Endothelial cell of umbilical vein (primary cell): Measurements from ENCODE around the gene RPL10A. TPM values are rescaled to one million over a fixed set of nuclear protein-coding genes. Genes with fewer than 3 reads are reported as not detected.

Experiments
- BruUV-seq: library from RNA; stranded (reverse); fragments of 400-500 nt; replicated peaks from 2 replicates; lab custom pipeline; 2021; lab: Mats Ljungman, UMichigan
- CTCF ChIA-PET: fragments of 300-600, 350-600 bp; sonication (Branson Sonifier 250); formaldehyde crosslinking; loops from one replicate; lab custom pipeline; 2021; ENCODE audit warnings: antibody characterized with exemption, inconsistent platforms; lab: Charles Lee
- POLR2A ChIA-PET: fragments of 300-600, 350-600 bp; sonication (Branson Sonifier 250); formaldehyde crosslinking; loops from one replicate; lab custom pipeline; 2021; ENCODE audit warnings: antibody characterized with exemption, inconsistent platforms; lab: Charles Lee
- DNase-seq: peaks from one replicate; pipeline ENCODE4 v3.0.0-alpha.2; 2011; ENCODE audit warnings: low read depth, low spot score
- FAIRE-seq: peaks from 2 replicates; lab custom pipeline; 2011; peaks lifted over from hg19 to GRCh38; lab: Jason Lieb, UNC
- H2AFZ ChIP-seq: 2 replicates; pipeline ENCODE4 v1.6.0; 2012; ENCODE audit warnings: low read depth, low read length, control low read depth, inconsistent platforms
- H3K27ac ChIP-seq: 2 replicates; pipeline ENCODE4 v1.5.1; 2011; ENCODE audit warnings: low read depth, mild to moderate bottlenecking, control low read depth, low read length, moderate library complexity; ENCODE audit not compliant: insufficient read depth
- H3K27me3 ChIP-seq, 2 experiments: 2 replicates each; pipeline versions ENCODE4 v1.6.0 to v1.6.1; 2011; ENCODE audit warnings: low read length in 2 of 2, mixed read lengths in 1 of 2; ENCODE audit not compliant: control insufficient read depth in 2 of 2, insufficient read depth in 2 of 2
- H3K36me3 ChIP-seq, 2 experiments: 2 replicates in 1 of 2; 3 replicates in 1 of 2; pipeline ENCODE4 v1.5.1; 2011; ENCODE audit warnings: low read length in 2 of 2, mild to moderate bottlenecking in 1 of 2, moderate library complexity in 1 of 2; ENCODE audit not compliant: control insufficient read depth in 2 of 2, insufficient read depth in 2 of 2; ENCODE audit errors: extremely low read depth in 1 of 2
- H3K4me1 ChIP-seq: 3 replicates; pipeline ENCODE4 v1.5.1; 2011; ENCODE audit warnings: mild to moderate bottlenecking, low read length; ENCODE audit not compliant: control insufficient read depth, insufficient read depth; ENCODE audit errors: extremely low read depth
- H3K4me2 ChIP-seq: 2 replicates; pipeline ENCODE4 v1.6.1; 2011; ENCODE audit warnings: low read length, control low read depth, mixed read lengths; ENCODE audit not compliant: insufficient read depth
- H3K4me3 ChIP-seq, 3 experiments: fragments of 200-600 bp in 1 of 3; sonication (generic), shearing (Covaris generic) in 1 of 3; replicated peaks in 1 of 3; 2 replicates each; pipeline ENCODE4 v1.5.1; 2011 to 2016; ENCODE audit warnings: control low read depth in 3 of 3, low read length in 3 of 3, mild to moderate bottlenecking in 2 of 3, inconsistent platforms in 1 of 3, low read depth in 1 of 3, moderate library complexity in 1 of 3; ENCODE audit not compliant: insufficient read depth in 1 of 3
- H3K79me2 ChIP-seq: 2 replicates; pipeline ENCODE4 v1.6.0; 2012; ENCODE audit warnings: low read length, inconsistent platforms; ENCODE audit not compliant: control insufficient read depth, insufficient read depth
- H3K9ac ChIP-seq: replicated peaks from 2 replicates; pipeline ENCODE3; 2011; ENCODE audit warnings: low read length, control low read depth; ENCODE audit not compliant: insufficient read depth; ENCODE audit errors: extremely low read depth
- H3K9me1 ChIP-seq: replicated peaks from 3 replicates; pipeline ENCODE4 v1.6.0; 2011; ENCODE audit warnings: mild to moderate bottlenecking, low read length; ENCODE audit not compliant: control insufficient read depth, insufficient read depth; ENCODE audit errors: extremely low read depth
- H3K9me3 ChIP-seq: replicated peaks from 2 replicates; pipeline ENCODE4 v1.5.1; 2012; ENCODE audit warnings: low read length, inconsistent platforms; ENCODE audit not compliant: control insufficient read depth, insufficient read depth
- H4K20me1 ChIP-seq: replicated peaks from 2 replicates; pipeline ENCODE3; 2011; ENCODE audit warnings: mild to moderate bottlenecking, low read length; ENCODE audit not compliant: control insufficient read depth, insufficient read depth; ENCODE audit errors: extremely low read depth
- CTCF ChIP-seq, 2 donors: IDR thresholded peaks; 1 replicate in 1 of 2; 2 replicates in 1 of 2; pipeline ENCODE4 v1.5.1; 2011; ENCODE audit warnings: low read length in 2 of 2, mild to moderate bottlenecking in 2 of 2, moderate library complexity in 2 of 2, control low read depth in 1 of 2, inconsistent platforms in 1 of 2, low read depth in 1 of 2; ENCODE audit not compliant: insufficient read depth in 1 of 2; ENCODE audit errors: extremely low read depth in 1 of 2
- EZH2 ChIP-seq: IDR thresholded peaks from 2 replicates; pipeline ENCODE4 v1.6.1; 2012; ENCODE audit warnings: borderline replicate concordance, low read depth, mild to moderate bottlenecking, moderate library complexity, low read length, inconsistent platforms; ENCODE audit not compliant: severe bottlenecking
- FOS ChIP-seq: IDR thresholded peaks from 2 replicates; pipeline ENCODE4 v1.6.1; 2011; ENCODE audit warnings: mild to moderate bottlenecking, low read length, moderate library complexity, borderline replicate concordance; ENCODE audit not compliant: insufficient read depth
- GATA2 ChIP-seq: IDR thresholded peaks from 2 replicates; pipeline ENCODE4 v1.7.0; 2011; ENCODE audit warnings: low read depth, mild to moderate bottlenecking, moderate library complexity, mixed read lengths, low read length; ENCODE audit not compliant: insufficient read length, insufficient read depth
- JUN ChIP-seq: IDR thresholded peaks from 2 replicates; pipeline ENCODE4 v1.6.1; 2011; ENCODE audit warnings: borderline replicate concordance, low read depth; ENCODE audit not compliant: insufficient read length, insufficient read depth
- MYC ChIP-seq: IDR thresholded peaks from one replicate; pipeline ENCODE4 v1.6.1; 2011; ENCODE audit warnings: mild to moderate bottlenecking, low read depth, low read length
- POLR2A ChIP-seq: IDR thresholded peaks from 2 replicates; pipeline ENCODE4 v1.6.1; 2012; ENCODE audit warnings: low read depth, mild to moderate bottlenecking, control low read depth, low read length
- POLR2AphosphoS5 ChIP-seq: IDR thresholded peaks from 2 replicates; pipeline ENCODE4 v1.6.1; 2012; ENCODE audit warnings: low read depth, mild to moderate bottlenecking, control low read depth, low read length, moderate library complexity; ENCODE audit not compliant: insufficient read depth
- dilution Hi-C: fragments of 300-500 bp; cut with MboI; formaldehyde crosslinking; loops from one replicate; pipeline ENCODE4 v1.15.0; 2019; ENCODE audit warnings: low sequenced_read_pairs; ENCODE audit not compliant: extremely low pct_ligation_motif_present
- intact Hi-C: fragments of 100-400 bp; cut with micrococcal nuclease; formaldehyde crosslinking; loops from one replicate; pipeline ENCODE4 v1.10.0; 2022
- polyA plus RNA-seq, 4 experiments: library from polyadenylated mRNA; depleted of rRNA in 3 of 4; stranded (reverse) in 3 of 4; unstranded in 1 of 4; fragments of >200 nt; gene quantifications; 2 replicates each; pipeline versions ENCODE4 v1.2.1 to v1.2.3, GENCODE V29; 2011 to 2012; ENCODE audit warnings: missing spikeins in 1 of 4
- total RNA-seq: library from RNA; stranded (reverse); gene quantifications from 2 replicates; pipeline ENCODE4 v1.2.3, GENCODE V29; 2021
- TF ChIP-seq, protein P1 (sequence below): IDR thresholded peaks from 2 replicates; pipeline ENCODE4 v1.6.1; 2011; ENCODE audit not compliant: insufficient read depth, insufficient read length

The RPL10A gene
- total and polyA plus RNA-seq, 2 donors (not counting 3 experiments of a cell fraction or from before 2014, with no cell fraction given): 1,339 to 1,956 TPM

DNA sequence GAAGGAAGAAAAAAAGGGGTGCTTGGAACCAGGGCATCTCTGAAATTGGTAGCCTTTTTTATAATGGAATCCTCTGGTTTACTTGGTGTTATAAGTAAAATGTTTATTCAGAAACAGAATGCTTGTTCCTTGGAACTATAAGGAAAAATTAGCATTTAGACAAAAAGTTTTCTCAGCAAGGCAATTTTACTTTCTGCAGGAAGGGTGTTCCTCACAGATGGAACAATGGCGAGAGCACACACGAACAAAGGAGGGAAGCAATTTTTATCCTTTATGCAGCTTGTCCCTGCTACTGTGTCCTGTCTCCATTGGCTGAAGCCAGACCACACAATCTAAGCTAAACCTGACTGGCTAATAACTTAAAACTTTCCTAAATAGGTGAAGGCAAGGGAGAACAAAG is 38.7 kb upstream of the RPL10A start:
- ChIA-PET CTCF (no interaction called here), POLR2A (no interaction called here)
- H3K9ac ChIP-seq: no peak overlapping the region
- H3K4me3 ChIP-seq: no peak overlapping the region
- no peak overlapping the region for H3K4me2 ChIP-seq
- FAIRE-seq (no peak), DNase-seq (no peak)
- peaks cover 0 to 2% of the 10 kb centered on the region in 2 experiments for H3K36me3 ChIP-seq
- H3K9me3 ChIP-seq: peaks cover 2% of the 10 kb centered on the region
- no TSS peak for BruUV-seq
- TF ChIP-seq, protein P1, sequence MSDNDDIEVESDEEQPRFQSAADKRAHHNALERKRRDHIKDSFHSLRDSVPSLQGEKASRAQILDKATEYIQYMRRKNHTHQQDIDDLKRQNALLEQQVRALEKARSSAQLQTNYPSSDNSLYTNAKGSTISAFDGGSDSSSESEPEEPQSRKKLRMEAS: no peak
- H3K79me2 ChIP-seq: no peaks in the 10 kb centered on the region
- no peaks in the 10 kb centered on the region for H4K20me1 ChIP-seq
- no peak overlapping the region for H3K27ac ChIP-seq
- no peaks in the 10 kb centered on the region for H3K27me3 ChIP-seq
- intact Hi-C loops (loop anchor here (5.0 kb wide), 1 partner anchor 238 kb away; no protein-coding TSS in a partner anchor), dilution Hi-C loops (no loop called here)
- H3K9me1 ChIP-seq: no peaks in the 10 kb centered on the region
- no peak overlapping the region for H2AFZ ChIP-seq
- H3K4me1 ChIP-seq: peaks cover 46% of the 10 kb centered on the region

DNA sequence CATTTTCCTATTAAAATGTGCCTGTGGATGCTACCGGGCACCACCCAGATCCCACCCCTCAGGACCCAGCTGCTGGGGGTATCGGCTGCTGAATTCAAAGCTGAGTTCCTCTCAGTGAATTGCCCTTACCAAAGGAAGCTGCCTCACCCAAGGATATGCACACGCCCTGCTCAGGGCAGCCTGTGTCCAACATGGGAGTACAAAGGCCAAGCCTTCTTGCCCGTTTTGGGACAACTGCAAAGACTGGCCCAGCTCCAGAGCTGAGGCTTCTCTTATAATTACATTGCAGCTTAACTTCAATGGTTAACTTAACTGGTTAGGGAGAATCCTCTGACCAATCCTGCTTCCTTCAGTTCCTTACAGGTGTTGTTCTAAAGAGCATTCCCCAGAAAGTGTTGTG is 35.9 kb upstream of the RPL10A start:
- no peak overlapping the region for H2AFZ ChIP-seq

More for the DNA sequence above, 35.9 kb upstream of the RPL10A start:
- no peak for FAIRE-seq
- H3K27me3 ChIP-seq: no peaks in the 10 kb centered on the region
- no peaks in the 10 kb centered on the region for H3K36me3 ChIP-seq
- H4K20me1 ChIP-seq: no peaks in the 10 kb centered on the region
- H3K4me1 ChIP-seq: peaks cover 18% of the 10 kb centered on the region
- peaks cover 2% of the 10 kb centered on the region for H3K9me3 ChIP-seq
- H3K4me2 ChIP-seq: no peak overlapping the region
- ChIA-PET POLR2A (no interaction called here), CTCF (interaction anchor here (0.8 to 5.8 kb wide), 4 partner anchors 9 to 17 kb away, joined by 3 to 29 read pairs (median 4); no protein-coding TSS in a partner anchor)
- no peak overlapping the region for H3K27ac ChIP-seq
- no peak for DNase-seq
- no peaks in the 10 kb centered on the region for H3K9me1 ChIP-seq
- TF ChIP-seq CTCF (IDR thresholded peaks at IDR 0.05; ENCODE audit: extremely low read depth in 1 of 2, insufficient read depth in 1 of 2, low read depth in 1 of 2, low read length in 2 of 2) (no peak), EZH2 (no peak), FOS (no peak), JUN (no peak), POLR2AphosphoS5 (no peak), MYC (no peak), POLR2A (no peak), GATA2 (no peak)
- TF ChIP-seq, protein P1: no peak
- H3K4me3 ChIP-seq: no peak overlapping the region
- no peak overlapping the region for H3K9ac ChIP-seq
- H3K79me2 ChIP-seq: no peaks in the 10 kb centered on the region
- dilution Hi-C loops (no loop called here), intact Hi-C loops (no loop called here)
- no TSS peak for BruUV-seq
